Right lobe of liver (tissue), 6 donors: ENCODE measurements around the gene AFF2. TPM values are rescaled to one million over a fixed set of nuclear protein-coding genes. Genes with fewer than 3 reads are reported as not detected.

Experiments
- ATAC-seq, 4 donors: fragments of 200-7000 bp; cut with Tn5 transposase; one replicate each; pipeline ENCODE4 v1.9.1; 2020; ENCODE audit warnings: mild to moderate bottlenecking in 4 of 4, moderate library complexity in 4 of 4
- DNase-seq, 3 donors: peaks; one replicate each; pipeline ENCODE4 v3.0.0-alpha.2; 2020
- H3K27ac ChIP-seq, 3 donors: fragments of 200-600 bp; one replicate each; pipeline ENCODE4 v1.8.0; 2022
- H3K27me3 ChIP-seq, 2 donors: fragments of 200-600 bp; one replicate each; pipeline ENCODE4 v1.8.0; 2022
- H3K36me3 ChIP-seq, 4 donors: fragments of 200-600 bp; sonication (generic) in 1 of 4; one replicate each; pipeline versions ENCODE4 v1.5.1 to v1.8.0; 2017 to 2022; ENCODE audit warnings: control low read depth in 1 of 4
- H3K4me1 ChIP-seq, 4 donors: fragments of 200-600 bp; sonication (generic) in 1 of 4; one replicate each; pipeline versions ENCODE4 v1.5.1 to v1.8.0; 2017 to 2022; ENCODE audit warnings: control low read depth in 1 of 4
- H3K4me3 ChIP-seq, 3 donors: fragments of 200-600 bp; one replicate each; pipeline ENCODE4 v1.8.0; 2022
- H3K9me3 ChIP-seq, 4 donors: fragments of 200-600 bp; sonication (generic) in 1 of 4; one replicate each; pipeline versions ENCODE4 v1.5.1 to v1.8.0; 2017 to 2022; ENCODE audit warnings: control low read depth in 1 of 4
- POLR2A ChIP-seq: fragments of 450-650 bp; IDR thresholded peaks from one replicate; pipeline ENCODE4 v1.6.1; 2017; ENCODE audit warnings: antibody characterized with exemption, mild to moderate bottlenecking
- WGBS: methylation state at CpG from one replicate; pipeline ENCODE4 v1.1.6; 2018; ENCODE audit warnings: low coverage, low lambda C conversion rate; ENCODE audit not compliant: insufficient coverage; ENCODE audit errors: missing lambda C conversion rate; 5-methylcytosine and 5-hydroxymethylcytosine counted together
- intact Hi-C, 2 donors: fragments of 100-400 bp; cut with DNase I; formaldehyde crosslinking; loops; one replicate each; pipeline versions ENCODE4 v1.11.2 to v1.14.1; 2022
- total RNA-seq, 6 experiments: library from RNA; depleted of rRNA in 2 of 6; stranded (reverse); fragments of >200 nt in 2 of 6; fragmentation: NEBNext Ultra II Directional in 3 of 6; extraction: Animal tissue kit (Norgen Biotek cat#: 25700) in 3 of 6; gene quantifications; one replicate each; pipeline versions ENCODE4 v1.1.0 to v1.2.4, GENCODE V29; 2016 to 2023
- TF ChIP-seq, protein P1 (sequence below), 4 donors: fragments of 200-600 bp in 3 of 4; fragments of 450-650 bp in 1 of 4; IDR thresholded peaks; one replicate each; pipeline versions ENCODE4 v1.5.1 to v1.8.0; 2016 to 2022; ENCODE audit warnings: antibody characterized with exemption in 4 of 4, mild to moderate bottlenecking in 2 of 4
- donor health status: DM: no; HTN: yes; CAD: no.
- donor health status: DM: no; HTN: no; CAD: no.
- donor health status: DM: no; HTN: no; CAD: no.
- donor health status: DM: no; HTN: yes; CAD: no.
- donor health status: DM: no; HTN: yes; CAD: no.

AFF2 gene
- total RNA-seq, 6 experiments from 2014 or later: 0.06 to 1.9 (median 0.15) TPM

GRCh38 chrX:148909758-148910157 lies 409.3 kb downstream of the AFF2 start:
- DNase-seq (no peak), ATAC-seq (no peak)
- H3K9me3 ChIP-seq: no peaks in the 10 kb centered on the region
- H3K36me3 ChIP-seq: no peaks in the 10 kb centered on the region
- no peak overlapping the region for H3K4me3 ChIP-seq
- TF ChIP-seq, protein P1, sequence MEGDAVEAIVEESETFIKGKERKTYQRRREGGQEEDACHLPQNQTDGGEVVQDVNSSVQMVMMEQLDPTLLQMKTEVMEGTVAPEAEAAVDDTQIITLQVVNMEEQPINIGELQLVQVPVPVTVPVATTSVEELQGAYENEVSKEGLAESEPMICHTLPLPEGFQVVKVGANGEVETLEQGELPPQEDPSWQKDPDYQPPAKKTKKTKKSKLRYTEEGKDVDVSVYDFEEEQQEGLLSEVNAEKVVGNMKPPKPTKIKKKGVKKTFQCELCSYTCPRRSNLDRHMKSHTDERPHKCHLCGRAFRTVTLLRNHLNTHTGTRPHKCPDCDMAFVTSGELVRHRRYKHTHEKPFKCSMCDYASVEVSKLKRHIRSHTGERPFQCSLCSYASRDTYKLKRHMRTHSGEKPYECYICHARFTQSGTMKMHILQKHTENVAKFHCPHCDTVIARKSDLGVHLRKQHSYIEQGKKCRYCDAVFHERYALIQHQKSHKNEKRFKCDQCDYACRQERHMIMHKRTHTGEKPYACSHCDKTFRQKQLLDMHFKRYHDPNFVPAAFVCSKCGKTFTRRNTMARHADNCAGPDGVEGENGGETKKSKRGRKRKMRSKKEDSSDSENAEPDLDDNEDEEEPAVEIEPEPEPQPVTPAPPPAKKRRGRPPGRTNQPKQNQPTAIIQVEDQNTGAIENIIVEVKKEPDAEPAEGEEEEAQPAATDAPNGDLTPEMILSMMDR (IDR thresholded peaks at IDR 0.05): no peak
- no peak for TF ChIP-seq POLR2A
- H3K27me3 ChIP-seq: no peaks in the 10 kb centered on the region
- intact Hi-C loops: no loop called here
- no peak overlapping the region for H3K27ac ChIP-seq
- H3K4me1 ChIP-seq: no peaks in the 10 kb centered on the region

- 36% methylated on average over 3 of the region's 3 CpGs for WGBS
- Histone ChIP-seq H3K36me3 (no peaks in the 10 kb centered on the region), H3K27me3 (no peaks in the 10 kb centered on the region), H3K4me1 (no peaks in the 10 kb centered on the region), H3K9me3 (no peaks in the 10 kb centered on the region), H3K4me3 (no peak overlapping the region), H3K27ac (no peak overlapping the region)
- no peak for TF ChIP-seq POLR2A
- TF ChIP-seq, protein P1 (IDR thresholded peaks at IDR 0.05): no peak
- ATAC-seq: no peak
- intact Hi-C loops: no loop called here
- DNase-seq: no peak
These were observed 413.6 kb downstream of the AFF2 start for GRCh38 chrX:148913971-148914370.

DNA sequence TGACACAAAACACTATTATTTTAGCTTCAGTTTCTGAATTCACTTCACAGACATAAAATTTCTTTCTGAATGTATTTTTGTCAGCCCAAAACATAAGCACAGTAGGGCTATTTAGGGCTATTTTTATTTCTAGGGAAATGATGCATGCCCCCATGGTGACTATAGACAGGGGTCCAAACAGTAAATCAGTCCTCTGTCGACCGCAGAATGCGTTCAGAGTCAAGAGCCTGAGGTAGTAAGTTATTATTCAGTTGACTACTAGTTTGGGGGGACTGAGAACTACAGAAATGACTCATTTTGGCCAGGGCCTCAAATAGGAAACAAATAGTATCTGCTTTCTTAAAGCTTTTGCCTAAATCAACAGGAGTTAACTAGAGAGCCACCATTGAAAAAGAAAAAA lies 414.4 kb downstream of the AFF2 start:
- Histone ChIP-seq H3K4me3 (no peak overlapping the region), H3K4me1 (no peaks in the 10 kb centered on the region), H3K9me3 (no peaks in the 10 kb centered on the region), H3K27ac (no peak overlapping the region), H3K27me3 (no peaks in the 10 kb centered on the region), H3K36me3 (no peaks in the 10 kb centered on the region)
- DNase-seq (no peak), ATAC-seq (no peak)
- intact Hi-C loops: no loop called here
- TF ChIP-seq, protein P1 (IDR thresholded peaks at IDR 0.05): no peak
- no peak for TF ChIP-seq POLR2A
- WGBS: 44% methylated on average over 3 of the region's 3 CpGs

DNA sequence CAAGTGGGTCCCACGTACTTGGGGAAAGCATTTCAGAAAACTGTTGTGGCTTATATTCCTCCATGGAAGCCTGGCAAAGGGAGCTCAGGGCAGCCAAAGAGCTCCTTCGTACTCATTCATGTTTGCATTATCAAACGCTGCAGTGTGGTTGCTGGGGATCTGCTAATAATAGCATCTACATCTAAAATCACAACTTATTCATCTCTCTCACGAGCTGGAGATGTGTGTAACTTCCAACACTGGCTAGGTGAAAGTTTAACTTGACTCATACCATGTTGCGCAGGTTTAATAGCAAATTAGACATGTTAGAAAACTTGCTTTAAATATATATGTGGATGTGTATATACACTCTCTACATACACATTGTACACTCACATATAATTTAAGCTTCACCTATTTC lies 415.1 kb downstream of the AFF2 start:
- intact Hi-C loops: no loop called here
- H3K27me3 ChIP-seq: no peaks in the 10 kb centered on the region
- ATAC-seq: no peak
- H3K27ac ChIP-seq: no peak overlapping the region
- H3K36me3 ChIP-seq: no peaks in the 10 kb centered on the region
- no peaks in the 10 kb centered on the region for H3K9me3 ChIP-seq
- TF ChIP-seq, protein P1 (IDR thresholded peaks at IDR 0.05): no peak
- no peak for TF ChIP-seq POLR2A
- no peak for DNase-seq
- 48% methylated on average over 5 of the region's 5 CpGs for WGBS
- H3K4me3 ChIP-seq: no peak overlapping the region
- H3K4me1 ChIP-seq: no peaks in the 10 kb centered on the region

GRCh38 chrX:148917441-148917840 lies 417.0 kb downstream of the AFF2 start:
- no peak overlapping the region for H3K4me3 ChIP-seq
- ATAC-seq (no peak), DNase-seq (no peak)
- WGBS: 64% methylated on average over 3 of the region's 4 CpGs
- intact Hi-C loops: no loop called here
- no peaks in the 10 kb centered on the region for H3K4me1 ChIP-seq
- TF ChIP-seq, protein P1 (IDR thresholded peaks at IDR 0.05): no peak
- no peak for TF ChIP-seq POLR2A
- H3K36me3 ChIP-seq: no peaks in the 10 kb centered on the region
- no peaks in the 10 kb centered on the region for H3K27me3 ChIP-seq
- no peak overlapping the region for H3K27ac ChIP-seq
- H3K9me3 ChIP-seq: no peaks in the 10 kb centered on the region
